Measurements from ENCODE around the gene SF3B2.

Gene SF3B2

GRCh38 chr11:66046901-66047300 is 5.3 kb upstream of the SF3B2 start:
- no peaks in the 10 kb centered on the region for H3K27me3 ChIP-seq (ENCODE audit: insufficient read depth, low read length, poor library complexity)
- no peak overlapping the region for H3K27ac ChIP-seq (ENCODE audit: low read length)
- H3K4me2 ChIP-seq (ENCODE audit: insufficient read depth, low read length): no peak overlapping the region
- no peak overlapping the region for H2AFZ ChIP-seq (ENCODE audit: low read depth, low read length)
- TF ChIP-seq, protein P1, sequence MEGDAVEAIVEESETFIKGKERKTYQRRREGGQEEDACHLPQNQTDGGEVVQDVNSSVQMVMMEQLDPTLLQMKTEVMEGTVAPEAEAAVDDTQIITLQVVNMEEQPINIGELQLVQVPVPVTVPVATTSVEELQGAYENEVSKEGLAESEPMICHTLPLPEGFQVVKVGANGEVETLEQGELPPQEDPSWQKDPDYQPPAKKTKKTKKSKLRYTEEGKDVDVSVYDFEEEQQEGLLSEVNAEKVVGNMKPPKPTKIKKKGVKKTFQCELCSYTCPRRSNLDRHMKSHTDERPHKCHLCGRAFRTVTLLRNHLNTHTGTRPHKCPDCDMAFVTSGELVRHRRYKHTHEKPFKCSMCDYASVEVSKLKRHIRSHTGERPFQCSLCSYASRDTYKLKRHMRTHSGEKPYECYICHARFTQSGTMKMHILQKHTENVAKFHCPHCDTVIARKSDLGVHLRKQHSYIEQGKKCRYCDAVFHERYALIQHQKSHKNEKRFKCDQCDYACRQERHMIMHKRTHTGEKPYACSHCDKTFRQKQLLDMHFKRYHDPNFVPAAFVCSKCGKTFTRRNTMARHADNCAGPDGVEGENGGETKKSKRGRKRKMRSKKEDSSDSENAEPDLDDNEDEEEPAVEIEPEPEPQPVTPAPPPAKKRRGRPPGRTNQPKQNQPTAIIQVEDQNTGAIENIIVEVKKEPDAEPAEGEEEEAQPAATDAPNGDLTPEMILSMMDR (IDR thresholded peaks at IDR 0.05; ENCODE audit: borderline replicate concordance, extremely low read depth, low read length, poor library complexity, severe bottlenecking): no peak
- TF ChIP-seq EZH2 (IDR thresholded peaks at IDR 0.05; ENCODE audit: borderline replicate concordance, low read depth, low read length, severe bottlenecking): no peak
- DNase-seq (no peak), ATAC-seq (ENCODE audit: insufficient read depth, low read depth) (no peak)
- H3K4me1 ChIP-seq (ENCODE audit: insufficient read depth, low read length): peaks cover 25% of the 10 kb centered on the region
- H3K9ac ChIP-seq (ENCODE audit: low read depth, low read length): no peak overlapping the region
- no peaks in the 10 kb centered on the region for H3K9me3 ChIP-seq (ENCODE audit: insufficient read depth, low read length, severe bottlenecking)
- no peaks in the 10 kb centered on the region for H3K79me2 ChIP-seq (ENCODE audit: insufficient read depth, low read length)
- no peak overlapping the region for H3K4me3 ChIP-seq (ENCODE audit: low read depth in 1 of 2, low read length in 2 of 2)
- H4K20me1 ChIP-seq (ENCODE audit: insufficient read depth, low read length): no peaks in the 10 kb centered on the region
- H3K36me3 ChIP-seq (ENCODE audit: insufficient read depth, low read length): no peaks in the 10 kb centered on the region

GRCh38 chr11:66047541-66048365 is 4.4 kb upstream of the SF3B2 start:
- 0 out of 2 replicates have a peak, but pooled peaks cover 1% of the 10 kb centered on the region for H4K20me1 ChIP-seq (ENCODE audit: insufficient read depth, low read length)
- H2AFZ ChIP-seq (ENCODE audit: low read depth, low read length): no peak overlapping the region
- H3K9ac ChIP-seq (ENCODE audit: low read depth, low read length): no peak overlapping the region
- H3K36me3 ChIP-seq (ENCODE audit: insufficient read depth, low read length): peaks cover 5% of the 10 kb centered on the region; the same call in 1 of the 2 replicates
- H3K79me2 ChIP-seq (ENCODE audit: insufficient read depth, low read length): peaks cover 6% of the 10 kb centered on the region
- no peak for DNase-seq
- ATAC-seq (ENCODE audit: insufficient read depth, low read depth): no peak
- no peak overlapping the region for H3K4me3 ChIP-seq (ENCODE audit: low read depth in 1 of 2, low read length in 2 of 2)
- H3K4me2 ChIP-seq (ENCODE audit: insufficient read depth, low read length): no peak overlapping the region
- H3K4me1 ChIP-seq (ENCODE audit: insufficient read depth, low read length): peaks cover 25% of the 10 kb centered on the region
- TF ChIP-seq EZH2 (IDR thresholded peaks at IDR 0.05; ENCODE audit: borderline replicate concordance, low read depth, low read length, severe bottlenecking): no peak
- TF ChIP-seq, protein P1 (IDR thresholded peaks at IDR 0.05; ENCODE audit: borderline replicate concordance, extremely low read depth, low read length, poor library complexity, severe bottlenecking): no peak
- H3K27ac ChIP-seq (ENCODE audit: low read length): no peak overlapping the region
- H3K9me3 ChIP-seq (ENCODE audit: insufficient read depth, low read length, severe bottlenecking): no peaks in the 10 kb centered on the region
- no peaks in the 10 kb centered on the region for H3K27me3 ChIP-seq (ENCODE audit: insufficient read depth, low read length, poor library complexity)

- peaks cover 14% of the 10 kb centered on the region for H3K36me3 ChIP-seq (ENCODE audit: insufficient read depth, low read length)
- no peak within 1 kb of the TSS for H3K4me3 ChIP-seq (ENCODE audit: low read depth in 1 of 2, low read length in 2 of 2)
- H3K27ac ChIP-seq (ENCODE audit: low read length): no peak within 1 kb of the TSS
- no peak for ATAC-seq (ENCODE audit: insufficient read depth, low read depth)
- peak within 1 kb of the TSS; percentile 6; the same call in 1 of the 2 replicates for H2AFZ ChIP-seq (ENCODE audit: low read depth, low read length)
- H3K9me3 ChIP-seq (ENCODE audit: insufficient read depth, low read length, severe bottlenecking): no peaks in the 10 kb centered on the region
- no peaks in the 10 kb centered on the region for H3K27me3 ChIP-seq (ENCODE audit: insufficient read depth, low read length, poor library complexity)
- no peak within 1 kb of the TSS for H3K4me2 ChIP-seq (ENCODE audit: insufficient read depth, low read length)
- TF ChIP-seq EZH2 (IDR thresholded peaks at IDR 0.05; ENCODE audit: borderline replicate concordance, low read depth, low read length, severe bottlenecking): no peak
- TF ChIP-seq, protein P1 (IDR thresholded peaks at IDR 0.05; ENCODE audit: borderline replicate concordance, extremely low read depth, low read length, poor library complexity, severe bottlenecking): no peak
- H3K79me2 ChIP-seq (ENCODE audit: insufficient read depth, low read length): peaks cover 16% of the 10 kb centered on the region
- no peak within 1 kb of the TSS for H3K9ac ChIP-seq (ENCODE audit: low read depth, low read length)
- peaks cover 34% of the 10 kb centered on the region for H3K4me1 ChIP-seq (ENCODE audit: insufficient read depth, low read length)
- H4K20me1 ChIP-seq (ENCODE audit: insufficient read depth, low read length): peaks cover 10% of the 10 kb centered on the region; the same call in 1 of the 2 replicates
- DNase-seq: no peak
Measured at GRCh38 chr11:66048547-66049323, 3.4 kb upstream of the SF3B2 start, which contains the start of gene GAL3ST3. Gene GAL3ST3, minus strand, starts transcription at chr11:66049161. Its CDS starts 3,746 bp downstream, at chr11:66045415.

Measured in DND-41 (cell line).